Glutamatergic neuron (in vitro differentiated cells): ENCODE results near the gene OPTC. TPM values are rescaled to one million over a fixed set of nuclear protein-coding genes. Genes with fewer than 3 reads are reported as not detected.

Experiments used
- DNase-seq: peaks from one replicate; pipeline ENCODE4 v3.0.0; 2022
- H3K27ac Mint-ChIP-seq: one replicate; pipeline ENCODE4 v1.8.0; 2020; ENCODE audit warnings: mild to moderate bottlenecking, mixed read lengths, inconsistent platforms; ENCODE audit not compliant: unreplicated experiment
- H3K27me3 Mint-ChIP-seq: one replicate; pipeline ENCODE4 v1.8.0; 2020; ENCODE audit warnings: mild to moderate bottlenecking, moderate library complexity, mixed read lengths, inconsistent platforms; ENCODE audit not compliant: unreplicated experiment
- H3K36me3 Mint-ChIP-seq: one replicate; pipeline ENCODE4 v1.8.0; 2020; ENCODE audit warnings: mild to moderate bottlenecking, mixed read lengths, inconsistent platforms; ENCODE audit not compliant: unreplicated experiment
- H3K4me1 Mint-ChIP-seq: one replicate; pipeline ENCODE4 v1.8.0; 2020; ENCODE audit warnings: mild to moderate bottlenecking, low read depth, mixed read lengths, inconsistent platforms; ENCODE audit not compliant: unreplicated experiment
- H3K4me3 Mint-ChIP-seq: one replicate; pipeline ENCODE4 v1.8.0; 2020; ENCODE audit warnings: mild to moderate bottlenecking, mixed read lengths, inconsistent platforms; ENCODE audit not compliant: unreplicated experiment
- H3K9me3 Mint-ChIP-seq: one replicate; pipeline ENCODE4 v1.8.0; 2020; ENCODE audit warnings: mild to moderate bottlenecking, moderate library complexity, mixed read lengths, inconsistent platforms; ENCODE audit not compliant: unreplicated experiment
- total RNA-seq: library from RNA; stranded (reverse); fragmentation: NEBNext Ultra II Directional; extraction: Animal tissue kit (Norgen Biotek cat#: 25700); gene quantifications from one replicate; pipeline ENCODE4 v1.2.1, GENCODE V29; 2021; ENCODE audit not compliant: unreplicated experiment
- TF ChIP-seq, protein P1 (sequence below): fragments of 200-600 bp; sonication (generic); IDR thresholded peaks from one replicate; pipeline ENCODE4 v1.5.0; 2021; ENCODE audit not compliant: partially characterized antibody, unreplicated experiment

OPTC gene
- total RNA-seq, 1 donor from 2014 or later: not detected

DNA sequence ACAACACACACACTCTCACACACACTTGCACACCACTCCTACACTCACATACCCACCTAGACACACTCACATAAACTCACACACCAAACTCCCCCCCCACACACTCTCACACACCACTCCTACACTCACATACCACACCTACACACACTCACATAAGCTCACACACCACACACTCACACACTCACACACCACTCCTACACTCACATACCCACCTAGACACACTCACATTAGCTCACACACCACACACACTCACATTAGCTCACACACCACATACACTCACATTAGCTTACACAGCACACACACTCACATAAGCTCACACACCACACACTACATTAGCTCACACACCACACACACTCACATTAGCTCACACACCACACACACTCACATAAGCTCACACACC, 33.1 kb downstream of the OPTC start:
- peaks cover 5% of the 10 kb centered on the region for H3K9me3 Mint-ChIP-seq
- no peak for DNase-seq
- TF ChIP-seq, protein P1, sequence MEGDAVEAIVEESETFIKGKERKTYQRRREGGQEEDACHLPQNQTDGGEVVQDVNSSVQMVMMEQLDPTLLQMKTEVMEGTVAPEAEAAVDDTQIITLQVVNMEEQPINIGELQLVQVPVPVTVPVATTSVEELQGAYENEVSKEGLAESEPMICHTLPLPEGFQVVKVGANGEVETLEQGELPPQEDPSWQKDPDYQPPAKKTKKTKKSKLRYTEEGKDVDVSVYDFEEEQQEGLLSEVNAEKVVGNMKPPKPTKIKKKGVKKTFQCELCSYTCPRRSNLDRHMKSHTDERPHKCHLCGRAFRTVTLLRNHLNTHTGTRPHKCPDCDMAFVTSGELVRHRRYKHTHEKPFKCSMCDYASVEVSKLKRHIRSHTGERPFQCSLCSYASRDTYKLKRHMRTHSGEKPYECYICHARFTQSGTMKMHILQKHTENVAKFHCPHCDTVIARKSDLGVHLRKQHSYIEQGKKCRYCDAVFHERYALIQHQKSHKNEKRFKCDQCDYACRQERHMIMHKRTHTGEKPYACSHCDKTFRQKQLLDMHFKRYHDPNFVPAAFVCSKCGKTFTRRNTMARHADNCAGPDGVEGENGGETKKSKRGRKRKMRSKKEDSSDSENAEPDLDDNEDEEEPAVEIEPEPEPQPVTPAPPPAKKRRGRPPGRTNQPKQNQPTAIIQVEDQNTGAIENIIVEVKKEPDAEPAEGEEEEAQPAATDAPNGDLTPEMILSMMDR: no peak
- H3K4me3 Mint-ChIP-seq: no peak overlapping the region
- H3K27me3 Mint-ChIP-seq: peaks cover 4% of the 10 kb centered on the region
- no peaks in the 10 kb centered on the region for H3K36me3 Mint-ChIP-seq
- H3K4me1 Mint-ChIP-seq: peaks cover 11% of the 10 kb centered on the region
- H3K27ac Mint-ChIP-seq: no peak overlapping the region

DNA sequence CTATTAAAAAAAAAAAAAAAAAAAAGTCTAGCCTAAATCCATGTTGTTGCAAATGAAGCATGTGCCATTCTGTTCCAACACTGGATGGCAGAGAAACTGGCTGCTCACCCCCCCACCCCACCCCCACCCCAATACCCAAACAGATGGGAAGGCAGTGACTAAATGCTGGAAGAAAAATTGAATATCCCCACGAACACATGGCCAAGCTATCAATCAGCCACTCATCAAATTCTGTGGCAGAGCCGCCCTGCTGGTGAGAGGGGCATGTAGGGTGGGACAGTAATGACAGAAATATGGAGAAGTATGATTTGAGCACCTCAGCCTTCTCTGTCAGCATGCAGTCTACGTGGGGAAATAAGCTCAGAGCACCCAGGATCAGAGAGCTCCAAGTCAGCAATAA, 34.1 kb downstream of the OPTC start:
- Mint-ChIP-seq H3K36me3 (no peaks in the 10 kb centered on the region), H3K9me3 (peaks cover 5% of the 10 kb centered on the region), H3K4me1 (peaks cover 11% of the 10 kb centered on the region), H3K27ac (no peak overlapping the region), H3K4me3 (no peak overlapping the region), H3K27me3 (peaks cover 4% of the 10 kb centered on the region)
- TF ChIP-seq, protein P1: no peak
- DNase-seq: no peak

DNA sequence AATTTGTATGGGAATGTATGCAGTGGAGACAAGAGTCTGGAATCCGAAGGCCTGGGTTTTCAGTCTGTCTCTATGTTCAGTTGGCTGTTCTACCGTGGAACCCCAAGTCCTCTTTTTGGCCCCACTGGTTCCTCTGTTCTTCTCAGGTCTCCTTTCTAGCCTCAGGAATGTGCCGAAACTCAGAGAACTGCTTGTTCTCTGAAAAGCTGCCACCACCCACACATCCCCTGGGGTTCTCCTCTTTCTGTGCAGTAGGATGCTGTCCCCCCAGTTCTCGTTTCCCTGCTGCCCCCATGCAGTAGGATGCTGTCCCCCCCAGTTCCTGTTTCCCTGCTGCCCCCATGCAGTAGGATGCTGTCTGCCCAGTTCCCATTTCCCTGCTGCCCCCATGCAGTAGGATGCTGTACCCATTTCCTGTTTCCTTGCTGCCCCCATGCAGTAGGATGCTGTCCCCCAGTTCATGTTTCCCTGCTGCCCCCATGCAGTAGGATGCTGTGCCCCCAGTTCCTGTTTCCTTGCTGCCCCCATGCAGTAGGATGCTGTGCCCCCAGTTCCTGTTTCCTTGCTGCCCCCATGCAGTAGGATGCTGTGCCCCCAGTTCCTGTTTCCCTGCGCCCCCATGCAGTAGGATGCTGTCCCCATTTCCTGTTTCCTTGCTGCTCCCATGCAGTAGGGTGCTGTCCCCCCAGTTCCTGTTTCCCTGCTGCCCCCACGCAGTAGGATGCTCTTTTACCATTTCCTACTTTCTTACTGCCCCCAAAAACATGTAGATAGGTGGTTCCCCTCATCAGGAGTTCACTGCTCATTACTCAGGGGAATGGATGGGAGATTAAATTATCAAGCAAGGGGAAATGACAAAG, 35.3 kb downstream of the OPTC start:
- Mint-ChIP-seq H3K27me3 (peaks cover 4% of the 10 kb centered on the region), H3K9me3 (peaks cover 5% of the 10 kb centered on the region), H3K36me3 (no peaks in the 10 kb centered on the region), H3K27ac (no peak overlapping the region), H3K4me3 (no peak overlapping the region), H3K4me1 (peaks cover 11% of the 10 kb centered on the region)
- no peak for DNase-seq
- TF ChIP-seq, protein P1: no peak

DNA sequence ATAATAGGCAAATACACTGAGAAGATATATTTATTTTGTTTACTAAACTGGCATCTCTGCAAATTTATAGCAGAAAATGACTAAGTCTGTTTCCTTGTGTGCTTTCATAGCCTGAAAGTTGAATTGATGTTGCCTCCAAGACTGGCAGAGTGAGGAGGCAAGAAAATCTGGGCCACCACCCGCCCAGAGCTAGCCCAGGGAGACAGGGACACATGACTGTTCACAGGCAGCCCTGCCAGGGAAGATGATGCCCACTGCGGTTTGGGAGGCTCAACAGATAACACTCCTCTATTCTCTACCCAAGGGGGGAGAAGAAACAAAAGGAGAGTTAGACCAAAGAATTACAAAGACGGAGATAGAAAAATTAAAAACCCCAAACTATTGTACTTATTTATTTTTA, 37.1 kb downstream of the OPTC start:
- Mint-ChIP-seq H3K4me1 (peaks cover 9% of the 10 kb centered on the region), H3K27me3 (peaks cover 2% of the 10 kb centered on the region), H3K27ac (no peak overlapping the region), H3K36me3 (no peaks in the 10 kb centered on the region), H3K4me3 (no peak overlapping the region), H3K9me3 (peaks cover 5% of the 10 kb centered on the region)
- DNase-seq: no peak
- TF ChIP-seq, protein P1: no peak

DNA sequence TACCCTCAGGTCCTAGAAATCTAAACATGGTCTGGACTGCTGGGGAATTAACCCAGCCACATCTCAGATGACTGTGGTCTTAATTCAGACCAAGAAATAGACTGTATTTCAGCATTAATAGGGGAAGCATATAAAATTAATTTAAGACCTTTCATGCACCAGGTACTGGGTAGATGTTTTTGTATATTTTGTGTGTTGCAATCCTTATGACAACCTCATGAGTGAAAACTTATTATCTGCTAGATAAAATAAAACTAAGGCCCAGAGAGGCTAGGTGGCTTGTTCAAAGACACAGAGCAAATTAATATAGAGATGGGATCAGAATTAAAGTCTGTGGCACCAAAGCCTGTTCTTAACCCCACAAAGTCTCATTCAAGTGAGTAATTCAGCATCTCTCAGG, 40.1 kb downstream of the OPTC start:
- Mint-ChIP-seq H3K36me3 (no peaks in the 10 kb centered on the region), H3K4me3 (no peak overlapping the region), H3K9me3 (peaks cover 2% of the 10 kb centered on the region), H3K27me3 (no peaks in the 10 kb centered on the region), H3K27ac (no peak overlapping the region), H3K4me1 (no peaks in the 10 kb centered on the region)
- TF ChIP-seq, protein P1: no peak
- DNase-seq: no peak
